Measurements from ENCODE around the gene CRTC1. TPM values are rescaled to one million over a fixed set of nuclear protein-coding genes. Genes with fewer than 3 reads are reported as not detected.
"Not testable (repeated sequence)": the region's sequence is repeated elsewhere in the genome, so short reads cannot be mapped to it uniquely, and the experiment has no call there.

Gene CRTC1
- polyA plus RNA-seq, 3 donors = 12.0 to 13.6 (median 12.2) TPM

GRCh38 chr19:18793144-18794028 is 109.9 kb downstream of the CRTC1 start:
- no peak for DNase-seq (ENCODE audit: low read depth in 3 of 3, low spot score in 2 of 3)

DNA sequence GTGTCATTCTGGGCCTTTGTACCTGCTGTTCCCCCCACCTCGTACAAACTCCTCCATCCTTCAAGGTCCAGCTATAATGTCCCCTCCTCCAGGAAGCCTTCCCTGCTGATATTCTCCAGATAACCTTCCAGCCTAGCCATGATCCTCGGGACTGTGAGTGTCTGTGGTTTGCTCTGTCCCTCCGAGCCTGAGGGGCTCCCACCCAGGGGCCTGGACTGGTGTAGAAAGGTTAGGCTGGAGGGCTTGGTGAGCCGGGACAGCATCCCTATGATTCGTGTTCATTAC is 110.5 kb downstream of the CRTC1 start:
- DNase-seq (ENCODE audit: low read depth in 3 of 3, low spot score in 2 of 3) = no peak

DNA sequence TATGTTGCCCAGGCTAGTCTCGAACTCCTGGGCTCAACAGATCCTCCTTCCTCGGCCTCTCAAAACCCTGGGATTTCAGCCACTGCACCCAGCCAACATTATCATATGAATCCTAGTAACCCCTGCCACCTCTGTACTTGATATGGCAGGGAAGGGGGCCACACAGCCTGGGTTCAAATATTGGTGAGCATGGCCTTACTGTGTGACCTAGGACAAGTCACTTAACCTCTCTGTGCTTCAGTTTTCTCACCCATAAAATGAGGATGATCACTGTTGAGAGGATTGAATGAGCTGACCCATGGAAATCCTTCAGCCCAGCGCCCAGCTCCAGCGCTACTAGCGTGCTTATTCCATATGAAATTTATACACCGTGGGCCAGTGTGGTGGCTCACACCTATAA is 111.2 kb downstream of the CRTC1 start:
- no peak for DNase-seq (ENCODE audit: low read depth in 3 of 3, low spot score in 2 of 3)

- DNase-seq (ENCODE audit: low read depth in 3 of 3, low spot score in 2 of 3) = no peak
Measured at GRCh38 chr19:18795540-18795939, 112.1 kb downstream of the CRTC1 start.

DNA sequence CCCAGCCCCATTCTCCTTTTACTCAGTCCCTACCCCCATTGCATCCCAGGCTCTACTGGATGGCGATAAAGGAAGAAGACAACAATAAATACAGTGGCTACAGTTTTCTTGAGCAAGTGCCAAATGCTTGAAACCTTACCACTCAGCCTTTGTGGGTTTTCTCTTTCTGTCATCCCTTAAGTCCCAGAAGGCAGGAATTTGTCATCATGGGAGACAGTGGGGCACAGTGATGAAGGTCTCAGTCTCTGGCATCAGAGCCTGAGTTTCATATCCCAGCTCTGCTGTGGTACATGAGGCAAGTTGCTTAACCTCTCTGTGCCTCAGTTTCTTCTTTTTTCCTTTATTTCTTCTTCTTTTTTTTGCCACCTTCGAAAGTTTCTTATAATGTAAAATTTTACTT is 112.8 kb downstream of the CRTC1 start:
- DNase-seq (ENCODE audit: low read depth in 3 of 3, low spot score in 2 of 3) = no peak

DNA sequence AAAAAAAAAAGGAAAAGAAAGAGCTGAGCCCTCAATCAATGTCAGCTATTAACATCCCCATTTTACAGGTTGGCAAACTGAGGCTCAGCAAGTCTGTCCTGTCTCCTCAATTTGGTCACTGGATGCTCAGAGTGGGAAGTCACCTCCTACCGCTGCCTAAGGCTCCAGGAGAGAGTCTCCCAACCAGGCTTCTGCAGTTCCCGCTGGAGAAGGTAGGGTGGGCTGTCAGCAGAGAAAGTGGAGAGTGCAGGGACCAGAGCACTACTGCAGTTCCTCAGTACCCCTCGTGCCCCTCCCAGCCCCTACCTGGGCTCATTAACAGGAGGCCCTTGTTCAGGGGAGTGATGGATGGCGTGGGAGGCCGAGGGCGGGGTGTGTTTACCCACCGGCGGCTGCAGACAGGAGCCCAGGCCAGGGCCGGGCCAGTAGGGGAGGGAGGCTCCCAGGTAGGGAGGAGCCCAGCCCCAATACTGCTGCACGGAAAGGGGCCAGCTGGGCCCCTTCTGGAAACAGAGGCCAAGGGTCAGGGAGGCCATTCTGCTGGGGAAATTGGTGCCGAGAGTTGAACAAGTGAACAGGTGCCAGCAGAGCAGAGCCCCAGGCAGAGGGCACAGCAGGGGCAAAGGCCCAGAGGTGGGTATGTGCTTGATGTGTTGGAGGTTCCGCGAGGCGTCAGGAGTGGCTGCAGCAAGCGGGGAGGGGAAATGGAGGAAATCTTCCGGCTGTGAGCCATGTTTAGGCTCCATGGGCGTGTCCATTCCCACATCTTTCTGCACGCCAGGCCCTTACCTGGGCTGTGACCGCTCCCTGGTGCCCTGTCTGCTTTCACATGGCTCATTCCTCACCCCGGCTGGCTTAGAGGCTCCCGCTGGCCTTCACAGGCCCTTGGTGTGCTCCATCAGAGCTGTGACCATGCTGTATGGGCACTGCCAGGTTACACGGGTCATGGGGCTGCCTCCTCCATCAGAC is 115.2 kb downstream of the CRTC1 start:
- no peak for DNase-seq (ENCODE audit: low read depth in 3 of 3, low spot score in 2 of 3)

- DNase-seq (ENCODE audit: low read depth in 3 of 3, low spot score in 2 of 3) = no peak
Measured at GRCh38 chr19:18799389-18799970, 116.0 kb downstream of the CRTC1 start.

- no peak for DNase-seq (ENCODE audit: low read depth in 3 of 3, low spot score in 2 of 3)
Measured at GRCh38 chr19:18800079-18800478, 116.6 kb downstream of the CRTC1 start.

DNA sequence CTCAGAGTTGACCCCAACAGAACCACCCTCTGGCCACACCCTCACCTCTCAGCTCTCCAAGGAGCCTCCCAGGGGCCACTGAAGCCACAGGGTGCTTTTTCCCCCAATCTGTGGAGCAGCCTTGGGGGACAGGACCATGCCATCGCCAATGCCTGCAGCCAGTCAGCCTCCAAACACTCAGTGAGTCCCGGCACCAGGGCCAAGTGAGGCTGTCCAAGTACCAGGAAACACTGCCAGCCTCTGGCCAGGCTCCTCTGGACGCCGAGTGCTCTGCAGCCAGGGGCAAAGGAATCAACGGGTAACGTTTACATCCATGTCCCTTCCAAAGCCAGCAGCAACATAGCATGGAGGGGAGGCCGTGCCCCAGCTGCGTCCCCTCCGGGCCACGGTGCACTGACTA is 117.2 kb downstream of the CRTC1 start:
- no peak for DNase-seq (ENCODE audit: low read depth in 3 of 3, low spot score in 2 of 3)

DNA sequence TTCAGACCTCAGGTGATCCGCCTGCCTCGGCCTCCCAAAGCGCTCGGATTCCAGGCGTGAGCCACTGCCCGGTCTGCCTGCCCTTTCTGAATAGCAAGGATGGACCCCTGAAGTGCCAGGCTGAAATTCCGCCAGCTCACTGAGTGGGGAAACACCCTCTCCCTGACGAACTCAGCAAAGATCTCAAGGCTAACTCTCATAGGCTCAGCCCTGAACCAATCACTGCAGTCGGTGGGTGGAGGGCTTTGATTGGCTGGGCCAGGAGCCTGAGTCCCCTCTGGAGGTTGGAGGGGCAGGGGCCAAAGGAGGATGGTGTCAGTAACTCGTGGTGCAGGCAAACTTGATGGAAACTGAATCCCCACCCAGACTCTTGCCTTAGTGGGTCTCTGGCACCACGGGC is 118.9 kb downstream of the CRTC1 start:
- no peak for DNase-seq (ENCODE audit: low read depth in 3 of 3, low spot score in 2 of 3)

- DNase-seq (ENCODE audit: low read depth in 3 of 3, low spot score in 2 of 3) = no peak
Measured at GRCh38 chr19:18803550-18804138, 120.2 kb downstream of the CRTC1 start.

DNA sequence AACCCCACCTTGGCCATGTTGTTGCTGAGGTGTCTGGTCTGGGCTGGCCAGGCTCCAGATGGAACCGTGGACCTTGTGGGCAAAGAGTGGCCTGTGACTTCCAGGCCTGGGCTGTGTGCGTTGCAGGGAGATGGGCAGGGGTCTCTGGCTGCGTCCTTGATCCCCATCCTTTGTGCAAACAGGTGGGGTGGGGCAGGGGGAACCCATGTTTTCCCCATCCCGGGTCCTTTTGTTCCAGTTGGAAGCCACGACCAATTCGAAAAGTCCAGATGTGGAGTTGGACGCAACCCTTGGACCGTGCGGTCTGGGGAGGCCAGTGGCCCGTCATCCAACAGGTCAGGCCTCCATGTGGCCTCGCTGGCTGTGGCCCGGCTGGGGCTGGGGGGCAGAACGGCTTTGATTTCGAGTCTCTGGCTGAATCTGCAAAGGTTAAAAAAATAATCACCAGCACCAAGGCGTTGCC is 120.7 kb downstream of the CRTC1 start:
- DNase-seq (ENCODE audit: low read depth in 3 of 3, low spot score in 2 of 3) = no peak

DNA sequence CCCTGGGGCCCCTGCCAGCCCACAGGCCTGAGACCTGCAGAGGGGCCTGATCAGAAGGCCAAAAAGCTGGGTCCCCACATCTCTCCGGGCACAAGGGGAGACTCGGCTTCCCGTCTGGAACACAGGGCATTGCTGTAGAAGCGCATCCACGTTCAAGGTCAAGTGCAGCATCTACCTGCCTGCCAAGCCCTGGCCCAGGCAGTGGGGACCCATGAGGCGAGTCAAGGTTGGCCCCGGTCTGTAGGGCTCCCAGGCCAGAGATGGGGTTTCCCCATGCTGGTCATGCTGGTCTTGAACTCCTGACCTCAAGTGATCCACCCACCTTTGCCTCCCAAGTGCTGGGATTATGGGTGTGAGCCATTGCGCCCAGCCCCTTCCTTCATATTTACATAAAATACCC is 121.2 kb downstream of the CRTC1 start:
- no peak for DNase-seq (ENCODE audit: low read depth in 3 of 3, low spot score in 2 of 3)

DNA sequence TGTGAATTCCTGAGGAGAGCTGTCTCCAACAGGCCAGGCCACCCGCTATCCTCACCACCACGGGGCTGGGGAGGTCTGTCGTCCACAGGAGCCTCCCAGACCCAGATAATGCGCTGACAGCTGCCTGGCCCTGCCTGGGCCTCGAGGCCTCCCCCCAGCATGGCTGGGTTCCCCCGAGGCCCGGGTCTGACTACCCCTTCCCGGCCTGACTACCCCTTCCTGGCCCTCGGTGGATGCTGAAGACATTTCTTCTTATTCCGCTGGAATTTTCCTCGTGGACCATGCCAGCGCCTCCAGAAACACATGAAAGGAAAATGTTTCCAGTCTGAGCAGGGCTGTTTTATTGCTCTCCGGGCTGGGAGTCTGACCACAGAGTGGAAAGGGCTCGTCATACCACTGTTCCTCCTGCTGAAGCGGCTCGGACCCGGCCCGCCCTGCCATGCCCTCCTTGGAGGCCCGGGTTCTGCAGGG is 124.4 kb downstream of the CRTC1 start:
- DNase-seq (ENCODE audit: low read depth in 3 of 3, low spot score in 2 of 3) = no peak

DNA sequence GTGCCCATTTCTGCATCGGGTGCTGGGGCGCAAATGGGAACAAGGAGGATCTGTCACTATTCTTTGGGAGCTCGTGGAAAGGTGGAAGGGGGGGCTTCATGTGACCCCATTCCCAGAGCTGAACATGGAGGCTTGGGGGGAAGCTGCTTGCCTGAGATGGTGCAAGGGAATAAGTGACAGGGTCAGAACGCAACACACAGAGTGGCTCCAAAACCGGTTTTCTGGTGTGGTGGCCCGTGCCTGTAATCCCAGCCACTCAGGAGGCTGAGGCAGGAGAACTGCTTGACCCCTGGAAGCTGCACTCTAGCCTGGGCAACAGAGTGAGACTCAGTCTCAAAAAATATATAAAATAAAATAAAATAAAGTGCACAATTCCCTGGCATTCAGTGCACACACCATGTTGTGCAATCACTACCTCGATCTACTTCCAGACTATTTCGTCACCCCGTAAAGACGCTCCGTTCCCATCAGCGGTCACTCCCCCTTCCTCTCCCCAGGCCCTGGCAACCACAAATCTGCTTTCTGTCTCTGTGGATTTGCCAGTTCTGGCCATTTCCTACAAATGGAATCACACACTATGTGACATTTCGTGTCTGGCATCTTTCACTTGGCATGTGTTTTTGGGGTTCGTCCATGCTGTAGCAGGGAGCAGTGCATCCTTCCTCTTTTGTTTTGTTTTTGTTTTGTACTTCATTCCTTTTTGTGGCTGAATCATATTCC is 125.8 kb downstream of the CRTC1 start:
- no peak for DNase-seq (ENCODE audit: low read depth in 3 of 3, low spot score in 2 of 3)

DNA sequence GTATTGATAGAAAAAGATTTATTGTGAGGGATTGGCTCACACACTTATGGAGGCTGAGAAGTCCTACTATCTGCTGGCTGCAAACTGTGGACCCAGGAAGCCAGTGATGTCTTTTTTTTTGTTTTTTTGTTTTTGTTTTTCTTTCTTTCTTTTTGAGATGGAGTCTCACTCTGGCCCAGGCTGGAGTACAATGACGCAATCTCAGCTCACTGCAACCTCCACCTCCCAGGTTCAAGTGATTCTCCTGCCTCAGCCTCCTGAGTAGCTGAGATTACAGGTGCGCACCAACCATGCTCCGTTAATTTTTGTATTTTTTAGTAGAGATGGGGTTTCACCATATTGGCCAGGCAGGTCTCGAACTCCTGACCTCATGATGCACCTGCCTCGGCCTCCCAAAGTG is 128.2 kb downstream of the CRTC1 start:
- not testable (repeated sequence) for DNase-seq (ENCODE audit: low read depth in 3 of 3, low spot score in 2 of 3)

DNA sequence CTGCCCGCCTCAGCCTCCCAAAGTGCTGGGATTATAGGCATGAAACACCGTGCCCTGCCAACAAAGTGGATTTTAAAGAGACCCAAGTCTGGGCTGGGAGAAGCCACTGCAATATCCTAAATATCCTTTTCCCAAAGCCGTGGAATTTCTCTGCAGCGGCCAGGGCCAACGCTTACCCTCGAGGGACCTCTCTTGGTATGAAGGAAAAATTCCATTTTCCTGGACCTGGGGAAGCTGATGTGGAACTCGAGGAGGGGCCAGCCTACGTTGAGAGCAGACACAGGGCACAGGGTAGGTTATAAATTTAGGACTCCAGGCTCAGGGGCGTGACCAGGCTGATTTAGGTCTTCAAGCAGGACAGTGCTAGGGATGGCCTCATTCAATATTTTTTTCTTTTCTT is 130.6 kb downstream of the CRTC1 start:
- no peak for DNase-seq (ENCODE audit: low read depth in 3 of 3, low spot score in 2 of 3)

DNA sequence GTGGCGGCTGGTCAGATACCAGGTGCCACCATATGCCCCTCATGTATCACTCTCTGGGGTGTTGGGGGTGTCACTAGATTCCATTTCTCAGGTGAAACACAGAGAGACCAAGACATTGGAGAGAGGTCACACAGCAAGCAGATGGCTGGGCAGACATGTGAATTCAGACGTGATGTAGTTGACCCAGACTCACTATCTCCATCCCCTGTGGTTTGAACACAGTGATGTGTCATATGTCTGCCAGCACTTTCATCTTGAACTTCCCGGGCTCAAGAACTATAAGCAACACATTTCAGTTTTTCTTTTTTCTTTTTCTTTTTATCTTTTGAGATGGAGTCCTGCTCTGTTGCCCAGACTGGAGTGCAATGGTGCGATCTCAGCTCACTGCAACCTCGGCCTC is 132.2 kb downstream of the CRTC1 start:
- no peak for DNase-seq (ENCODE audit: low read depth in 3 of 3, low spot score in 2 of 3)

DNA sequence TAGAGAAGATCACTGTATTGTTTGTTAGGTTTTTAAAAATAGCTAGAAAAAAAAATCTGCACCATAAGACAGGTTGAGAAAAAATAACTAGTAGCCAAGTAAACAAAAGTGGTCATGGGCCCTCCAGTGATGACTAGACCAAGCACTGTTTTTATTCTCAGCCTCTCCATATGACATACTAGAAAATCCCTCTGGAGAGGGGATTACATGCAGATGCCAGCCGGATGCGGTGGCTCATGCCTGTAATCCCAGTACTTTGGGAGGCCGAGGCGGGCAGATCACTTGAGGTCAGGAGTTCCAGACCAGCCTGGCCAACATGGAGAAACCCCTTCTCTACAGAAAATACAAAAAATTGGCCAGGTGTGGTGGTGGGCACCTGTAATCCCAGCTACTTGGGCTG is 133.2 kb downstream of the CRTC1 start:
- not testable (repeated sequence) for DNase-seq (ENCODE audit: low read depth in 3 of 3, low spot score in 2 of 3)

- DNase-seq (ENCODE audit: low read depth in 3 of 3, low spot score in 2 of 3) = no peak
Measured at GRCh38 chr19:18817574-18817973, 134.1 kb downstream of the CRTC1 start.
